Measurements from ENCODE around the gene TTLL11.

DNA sequence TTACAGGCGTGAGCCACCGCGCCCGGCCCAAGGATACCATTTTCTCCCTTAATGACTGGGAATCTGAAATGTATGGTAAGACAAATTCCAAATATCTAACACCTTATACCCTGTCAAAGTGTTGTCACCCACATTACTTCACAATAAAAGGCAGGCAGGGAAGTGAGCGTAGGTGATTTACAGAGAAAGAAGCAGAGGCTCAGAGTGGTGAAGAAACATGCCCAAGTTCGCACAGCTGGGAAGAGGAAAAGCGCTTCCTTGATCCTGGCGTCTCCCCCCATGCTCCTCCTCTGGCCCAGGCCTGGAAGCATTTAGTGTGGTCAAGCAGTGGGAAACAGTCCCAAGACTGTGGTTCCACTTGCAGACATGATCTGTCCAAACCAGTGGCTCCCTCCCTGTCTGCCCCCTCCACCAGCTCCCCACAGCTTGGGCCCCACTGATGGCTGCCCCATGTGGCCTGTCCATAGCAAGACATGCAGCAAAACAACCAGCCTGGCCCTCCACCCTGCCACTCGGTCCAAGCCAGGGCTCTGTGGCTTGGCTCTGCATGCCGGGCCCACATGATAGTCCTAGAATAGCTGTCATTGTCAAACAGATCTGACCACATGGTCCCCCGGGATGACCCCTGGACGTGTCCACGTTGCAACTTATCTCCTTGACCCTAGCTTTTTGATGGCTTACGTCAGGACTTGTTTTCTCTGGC is 107.2 kb downstream of the TTLL11 start:
- no peak for TF ChIP-seq EZH2 (IDR thresholded peaks at IDR 0.05; ENCODE audit: low read depth, unreplicated experiment)
- no peak for TF ChIP-seq CREB1 (CRISPR knock-in tag; IDR thresholded peaks at IDR 0.05; ENCODE audit: low read depth)
- TF ChIP-seq, protein P1, sequence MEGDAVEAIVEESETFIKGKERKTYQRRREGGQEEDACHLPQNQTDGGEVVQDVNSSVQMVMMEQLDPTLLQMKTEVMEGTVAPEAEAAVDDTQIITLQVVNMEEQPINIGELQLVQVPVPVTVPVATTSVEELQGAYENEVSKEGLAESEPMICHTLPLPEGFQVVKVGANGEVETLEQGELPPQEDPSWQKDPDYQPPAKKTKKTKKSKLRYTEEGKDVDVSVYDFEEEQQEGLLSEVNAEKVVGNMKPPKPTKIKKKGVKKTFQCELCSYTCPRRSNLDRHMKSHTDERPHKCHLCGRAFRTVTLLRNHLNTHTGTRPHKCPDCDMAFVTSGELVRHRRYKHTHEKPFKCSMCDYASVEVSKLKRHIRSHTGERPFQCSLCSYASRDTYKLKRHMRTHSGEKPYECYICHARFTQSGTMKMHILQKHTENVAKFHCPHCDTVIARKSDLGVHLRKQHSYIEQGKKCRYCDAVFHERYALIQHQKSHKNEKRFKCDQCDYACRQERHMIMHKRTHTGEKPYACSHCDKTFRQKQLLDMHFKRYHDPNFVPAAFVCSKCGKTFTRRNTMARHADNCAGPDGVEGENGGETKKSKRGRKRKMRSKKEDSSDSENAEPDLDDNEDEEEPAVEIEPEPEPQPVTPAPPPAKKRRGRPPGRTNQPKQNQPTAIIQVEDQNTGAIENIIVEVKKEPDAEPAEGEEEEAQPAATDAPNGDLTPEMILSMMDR (conservative IDR thresholded peaks at IDR 0.05; ENCODE audit: low read depth in 2 of 2): peak; percentile 18 to 27; a peak in 2 of 4 replicates
- TF ChIP-seq, protein P2, sequence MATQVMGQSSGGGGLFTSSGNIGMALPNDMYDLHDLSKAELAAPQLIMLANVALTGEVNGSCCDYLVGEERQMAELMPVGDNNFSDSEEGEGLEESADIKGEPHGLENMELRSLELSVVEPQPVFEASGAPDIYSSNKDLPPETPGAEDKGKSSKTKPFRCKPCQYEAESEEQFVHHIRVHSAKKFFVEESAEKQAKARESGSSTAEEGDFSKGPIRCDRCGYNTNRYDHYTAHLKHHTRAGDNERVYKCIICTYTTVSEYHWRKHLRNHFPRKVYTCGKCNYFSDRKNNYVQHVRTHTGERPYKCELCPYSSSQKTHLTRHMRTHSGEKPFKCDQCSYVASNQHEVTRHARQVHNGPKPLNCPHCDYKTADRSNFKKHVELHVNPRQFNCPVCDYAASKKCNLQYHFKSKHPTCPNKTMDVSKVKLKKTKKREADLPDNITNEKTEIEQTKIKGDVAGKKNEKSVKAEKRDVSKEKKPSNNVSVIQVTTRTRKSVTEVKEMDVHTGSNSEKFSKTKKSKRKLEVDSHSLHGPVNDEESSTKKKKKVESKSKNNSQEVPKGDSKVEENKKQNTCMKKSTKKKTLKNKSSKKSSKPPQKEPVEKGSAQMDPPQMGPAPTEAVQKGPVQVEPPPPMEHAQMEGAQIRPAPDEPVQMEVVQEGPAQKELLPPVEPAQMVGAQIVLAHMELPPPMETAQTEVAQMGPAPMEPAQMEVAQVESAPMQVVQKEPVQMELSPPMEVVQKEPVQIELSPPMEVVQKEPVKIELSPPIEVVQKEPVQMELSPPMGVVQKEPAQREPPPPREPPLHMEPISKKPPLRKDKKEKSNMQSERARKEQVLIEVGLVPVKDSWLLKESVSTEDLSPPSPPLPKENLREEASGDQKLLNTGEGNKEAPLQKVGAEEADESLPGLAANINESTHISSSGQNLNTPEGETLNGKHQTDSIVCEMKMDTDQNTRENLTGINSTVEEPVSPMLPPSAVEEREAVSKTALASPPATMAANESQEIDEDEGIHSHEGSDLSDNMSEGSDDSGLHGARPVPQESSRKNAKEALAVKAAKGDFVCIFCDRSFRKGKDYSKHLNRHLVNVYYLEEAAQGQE (IDR thresholded peaks at IDR 0.05; ENCODE audit: unreplicated experiment): no peak
- no peak for TF ChIP-seq POLR2AphosphoS5 (IDR thresholded peaks at IDR 0.05; ENCODE audit: low read depth)
- no peak for TF ChIP-seq STAT1 (IDR thresholded peaks at IDR 0.05; ENCODE audit: unreplicated experiment)
- no peak for TF ChIP-seq ZNF114 (CRISPR knock-in tag; IDR thresholded peaks at IDR 0.05)
